ENCODE measurements around the gene ALG12.

The ALG12 gene

DNA sequence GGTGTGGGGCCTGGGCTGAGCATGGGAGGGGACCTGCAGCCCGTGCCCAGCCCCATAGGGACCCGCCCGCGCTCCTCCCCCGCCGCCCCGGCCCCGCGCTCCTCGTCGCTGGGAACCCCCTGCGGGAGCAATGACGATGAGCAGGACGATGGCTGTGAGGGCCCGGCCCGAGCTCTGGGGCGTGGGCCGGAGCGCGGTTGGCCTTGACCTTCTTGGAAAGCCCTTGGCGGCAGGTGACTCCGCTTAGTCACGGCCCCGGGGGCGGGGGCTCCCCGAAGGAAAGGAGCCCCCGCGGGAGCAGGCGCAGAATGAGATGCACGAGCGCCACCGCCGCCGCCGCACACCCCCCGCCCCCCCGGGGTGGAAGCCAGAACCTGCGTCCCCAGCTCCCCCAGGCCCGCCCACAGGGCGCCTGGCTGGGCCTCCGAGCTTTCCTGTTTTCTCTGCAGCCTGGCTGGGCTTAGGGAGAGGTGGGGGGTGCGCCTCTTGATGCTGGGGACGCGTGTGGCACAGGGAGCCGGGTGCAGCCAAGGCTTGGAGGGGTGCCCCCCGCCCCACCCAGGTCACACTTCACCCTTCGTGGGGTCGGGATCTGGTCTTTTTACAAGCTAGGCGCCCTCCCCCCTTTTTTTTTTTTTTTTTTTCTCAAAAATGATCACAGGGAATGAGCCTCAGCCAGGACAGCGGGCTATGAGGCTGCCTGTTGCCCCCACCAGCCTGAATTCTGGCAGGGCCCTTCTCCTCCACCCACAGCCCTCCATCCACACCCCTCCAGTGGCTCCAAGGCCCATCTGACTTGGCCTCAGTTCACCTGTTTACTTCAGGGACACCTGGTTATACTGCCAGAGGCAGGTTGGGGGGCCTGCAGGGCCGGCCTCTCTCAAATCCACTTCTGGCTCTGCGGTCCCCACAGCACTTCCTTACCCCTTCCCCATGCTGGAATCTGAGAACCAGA lies 18.1 kb upstream of the ALG12 start:
- TF ChIP-seq CTCF (conservative IDR thresholded peaks at IDR 0.05; ENCODE audit: low read depth, low read length) = no peak
- peak overlapping the region; percentile 3 for H3K4me3 ChIP-seq (ENCODE audit: low read length)
- DNase-seq (ENCODE audit: low read depth) = peak; percentile 77

DNA sequence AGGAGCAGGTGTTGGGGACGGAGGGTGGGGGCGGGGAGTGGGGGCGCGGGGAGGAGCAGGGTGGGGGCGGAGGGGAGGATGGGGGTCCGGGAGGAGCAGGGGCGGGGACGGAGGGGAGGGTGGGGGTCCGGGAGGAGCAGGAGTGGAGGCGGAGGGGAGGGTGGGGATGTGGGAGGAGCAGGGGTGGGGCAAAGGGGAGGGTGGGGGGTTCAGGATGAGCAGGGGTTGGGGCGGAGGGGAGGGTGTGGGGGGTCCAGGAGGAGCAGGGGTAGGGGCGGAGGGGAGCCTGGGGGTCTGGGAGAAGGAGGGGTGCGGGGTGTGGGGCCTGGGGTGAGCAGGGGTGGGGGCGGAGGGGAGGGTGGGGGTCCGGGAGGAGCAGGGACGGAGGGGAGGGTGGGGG lies 17.3 kb upstream of the ALG12 start:
- no peak for DNase-seq (ENCODE audit: low read depth)
- H3K4me3 ChIP-seq (ENCODE audit: low read length) = no peak overlapping the region
- TF ChIP-seq CTCF (conservative IDR thresholded peaks at IDR 0.05; ENCODE audit: low read depth, low read length) = no peak

GRCh38 chr22:49934891-49935557 lies 16.8 kb upstream of the ALG12 start:
- peak overlapping the region; percentile 8 for H3K4me3 ChIP-seq (ENCODE audit: low read length)
- no peak for TF ChIP-seq CTCF (conservative IDR thresholded peaks at IDR 0.05; ENCODE audit: low read depth, low read length)
- DNase-seq (ENCODE audit: low read depth) = no peak

GRCh38 chr22:49934160-49934890 lies 16.1 kb upstream of the ALG12 start:
- peak; percentile 65 for DNase-seq (ENCODE audit: low read depth)
- no peak for TF ChIP-seq CTCF (conservative IDR thresholded peaks at IDR 0.05; ENCODE audit: low read depth, low read length)
- H3K4me3 ChIP-seq (ENCODE audit: low read length) = peak overlapping the region; percentile 8

- H3K4me3 ChIP-seq (ENCODE audit: low read length) = no peak overlapping the region
- TF ChIP-seq CTCF (conservative IDR thresholded peaks at IDR 0.05; ENCODE audit: low read depth, low read length) = no peak
- no peak for DNase-seq (ENCODE audit: low read depth)
These were observed 15.3 kb upstream of the ALG12 start for GRCh38 chr22:49933236-49934159.
